GM19025 (cell line): ENCODE results near the gene PIF1.

Source experiments
- ATAC-seq: cut with Tn5 transposase; IDR thresholded peaks from one replicate; pipeline ENCODE4 v1.9.1; 2021; ENCODE audit warnings: mild to moderate bottlenecking, low read depth, moderate library complexity; ENCODE audit not compliant: unreplicated experiment

Gene PIF1

GRCh38 chr15:64779024-64779423 lies 46.4 kb downstream of the PIF1 start:
- ATAC-seq, result no peak

GRCh38 chr15:64776402-64776786 lies 49.1 kb downstream of the PIF1 start:
- no peak for ATAC-seq

- ATAC-seq, result no peak
These were observed 49.7 kb downstream of the PIF1 start, which contains the start of gene RBPMS2 for GRCh38 chr15:64775551-64776401. RBPMS2 (minus strand) TSS chr15:64775589; CDS start chr15:64775319, 270 bp downstream.

GRCh38 chr15:64774629-64775493 lies 50.6 kb downstream of the PIF1 start:
- no peak for ATAC-seq

- no peak for ATAC-seq
These were observed 51.3 kb downstream of the PIF1 start for GRCh38 chr15:64774037-64774628.

GRCh38 chr15:64773606-64774005 lies 51.8 kb downstream of the PIF1 start:
- ATAC-seq, result no peak

GRCh38 chr15:64772964-64773363 lies 52.5 kb downstream of the PIF1 start:
- no peak for ATAC-seq

- no peak for ATAC-seq
These were observed 53.0 kb downstream of the PIF1 start for GRCh38 chr15:64772488-64772887.

GRCh38 chr15:64770626-64771025 lies 54.8 kb downstream of the PIF1 start:
- no peak for ATAC-seq

- ATAC-seq, result no peak
These were observed 58.2 kb downstream of the PIF1 start for GRCh38 chr15:64767203-64767602.

- ATAC-seq, result no peak
These were observed 59.4 kb downstream of the PIF1 start for GRCh38 chr15:64766058-64766457.
